H9 (cell line): Measurements from ENCODE around the gene EGFL8. TPM values are rescaled to one million over a fixed set of nuclear protein-coding genes. Genes with fewer than 3 reads are reported as not detected.

Source experiments
- DNase-seq: peaks from one replicate; pipeline ENCODE4 v3.0.0-alpha.2; 2017
- H2AFZ ChIP-seq: one replicate; pipeline ENCODE4 v1.6.1; 2013; ENCODE audit warnings: mild to moderate bottlenecking, low read length, control low read depth, moderate library complexity
- H2AK5ac ChIP-seq: 2 replicates; pipeline ENCODE4 v1.6.1; 2013; ENCODE audit warnings: low read length, control low read depth, mixed read lengths; ENCODE audit not compliant: insufficient read length
- H2BK120ac ChIP-seq: one replicate; pipeline ENCODE4 v1.6.1; 2013; ENCODE audit warnings: low read depth, mild to moderate bottlenecking, low read length, control low read depth, inconsistent platforms; ENCODE audit not compliant: poor library complexity, severe bottlenecking
- H2BK12ac ChIP-seq: 2 replicates; pipeline ENCODE4 v1.6.1; 2013; ENCODE audit warnings: low read length, control low read depth, mixed read lengths, low read depth; ENCODE audit not compliant: insufficient read length
- H2BK15ac ChIP-seq: 2 replicates; pipeline ENCODE4 v1.6.1; 2013; ENCODE audit warnings: low read depth, low read length, control low read depth
- H2BK20ac ChIP-seq: one replicate; pipeline ENCODE4 v1.6.1; 2013; ENCODE audit warnings: low read depth, mild to moderate bottlenecking, low read length, control low read depth, inconsistent platforms; ENCODE audit not compliant: poor library complexity, severe bottlenecking
- H2BK5ac ChIP-seq: 2 replicates; pipeline ENCODE4 v1.6.1; 2013; ENCODE audit warnings: low read length, control low read depth, mixed read lengths; ENCODE audit not compliant: insufficient read length
- H3K14ac ChIP-seq: 2 replicates; pipeline ENCODE4 v1.6.1; 2013; ENCODE audit warnings: low read length, control low read depth; ENCODE audit not compliant: insufficient read depth
- H3K18ac ChIP-seq: 2 replicates; pipeline ENCODE4 v1.6.1; 2013; ENCODE audit warnings: low read depth, mild to moderate bottlenecking, mixed read lengths, low read length, control low read depth; ENCODE audit not compliant: insufficient read length
- H3K23ac ChIP-seq: 2 replicates; pipeline ENCODE4 v1.6.1; 2013; ENCODE audit warnings: low read length, control low read depth, mixed read lengths, low read depth; ENCODE audit not compliant: insufficient read length
- H3K23me2 ChIP-seq: 2 replicates; pipeline ENCODE4 v1.6.1; 2013; ENCODE audit warnings: low read depth, mild to moderate bottlenecking, mixed read lengths, low read length, control low read depth; ENCODE audit not compliant: insufficient read length, poor library complexity, severe bottlenecking
- H3K27ac ChIP-seq: 2 replicates; pipeline ENCODE4 v1.5.1; 2013; ENCODE audit warnings: low read length, control low read depth, mixed read lengths, low read depth; ENCODE audit not compliant: insufficient read length
- H3K27me3 ChIP-seq: 2 replicates; pipeline ENCODE4 v1.6.1; 2013; ENCODE audit warnings: low read length, control low read depth, inconsistent platforms; ENCODE audit not compliant: insufficient read depth
- H3K4ac ChIP-seq: 2 replicates; pipeline ENCODE4 v1.6.1; 2013; ENCODE audit warnings: low read depth, mild to moderate bottlenecking, control low read depth, inconsistent platforms, low read length, moderate library complexity
- H3K4me1 ChIP-seq: 2 replicates; pipeline ENCODE4 v1.6.1; 2013; ENCODE audit warnings: low read length, control low read depth, inconsistent platforms; ENCODE audit not compliant: insufficient read depth
- H3K4me2 ChIP-seq: 2 replicates; pipeline ENCODE4 v1.6.1; 2013; ENCODE audit warnings: low read length, control low read depth, mixed read lengths; ENCODE audit not compliant: insufficient read length, insufficient read depth
- H3K56ac ChIP-seq: 2 replicates; pipeline ENCODE4 v1.6.1; 2013; ENCODE audit warnings: low read depth, mild to moderate bottlenecking, mixed read lengths, low read length, control low read depth; ENCODE audit not compliant: insufficient read length
- H3K79me1 ChIP-seq: 2 replicates; pipeline ENCODE4 v1.6.1; 2013; ENCODE audit warnings: low read depth, mild to moderate bottlenecking, moderate library complexity, low read length, control low read depth, inconsistent platforms; ENCODE audit not compliant: insufficient read depth, poor library complexity, severe bottlenecking
- H3K79me2 ChIP-seq: 2 replicates; pipeline ENCODE4 v1.6.1; 2013; ENCODE audit warnings: low read length, control low read depth, inconsistent platforms; ENCODE audit not compliant: insufficient read depth
- H3K9ac ChIP-seq: 2 replicates; pipeline ENCODE4 v1.6.1; 2013; ENCODE audit warnings: low read length, control low read depth, mixed read lengths; ENCODE audit not compliant: insufficient read length; ENCODE audit errors: extremely low read depth
- H3K9me3 ChIP-seq: one replicate; pipeline ENCODE4 v1.6.1; 2013; ENCODE audit warnings: low read depth, low read length, inconsistent platforms; ENCODE audit not compliant: control insufficient read depth
- H3T11ph ChIP-seq: one replicate; pipeline ENCODE4 v1.6.1; 2013; ENCODE audit warnings: mild to moderate bottlenecking, low read length, control low read depth, inconsistent platforms
- H4K20me1 ChIP-seq: one replicate; pipeline ENCODE4 v1.6.1; 2013; ENCODE audit not compliant: control insufficient read depth, insufficient read length, insufficient read depth
- H4K5ac ChIP-seq: 2 replicates; pipeline ENCODE4 v1.6.1; 2013; ENCODE audit warnings: low read depth, mild to moderate bottlenecking, mixed read lengths, low read length, control low read depth; ENCODE audit not compliant: insufficient read length
- H4K8ac ChIP-seq: replicated peaks from 2 replicates; pipeline ENCODE4 v1.6.1; 2013; ENCODE audit warnings: low read length, control low read depth, mixed read lengths, low read depth; ENCODE audit not compliant: insufficient read length
- H4K91ac ChIP-seq: 2 replicates; pipeline ENCODE4 v1.6.1; 2013; ENCODE audit warnings: low read depth, mild to moderate bottlenecking, moderate library complexity, mixed read lengths, low read length, control low read depth; ENCODE audit not compliant: insufficient read length
- H3K27ac Mint-ChIP-seq, 3 experiments: 2 replicates in 2 of 3; 3 replicates in 1 of 3; pipeline ENCODE4 v1.8.0; 2020 to 2021; ENCODE audit warnings: mixed read lengths in 3 of 3, mild to moderate bottlenecking in 1 of 3, moderate library complexity in 1 of 3
- H3K27me3 Mint-ChIP-seq: 2 replicates; pipeline ENCODE4 v1.8.0; 2021; ENCODE audit warnings: low read depth, mild to moderate bottlenecking, moderate library complexity, mixed read lengths
- H3K36me3 Mint-ChIP-seq, 3 experiments: 2 replicates in 2 of 3; 3 replicates in 1 of 3; pipeline ENCODE4 v1.8.0; 2020 to 2021; ENCODE audit warnings: low read depth in 3 of 3, mixed read lengths in 3 of 3; ENCODE audit not compliant: insufficient read depth in 1 of 3
- H3K4me1 Mint-ChIP-seq, 2 experiments: 2 replicates each; pipeline ENCODE4 v1.8.0; 2020; ENCODE audit warnings: mixed read lengths in 2 of 2
- H3K4me3 Mint-ChIP-seq, 2 experiments: 2 replicates in 1 of 2; 3 replicates in 1 of 2; pipeline ENCODE4 v1.8.0; 2020 to 2021; ENCODE audit warnings: mild to moderate bottlenecking in 2 of 2, mixed read lengths in 2 of 2, moderate library complexity in 1 of 2
- H3K9me3 Mint-ChIP-seq, 2 experiments: 2 replicates in 1 of 2; 3 replicates in 1 of 2; pipeline ENCODE4 v1.8.0; 2020; ENCODE audit warnings: mild to moderate bottlenecking in 2 of 2, mixed read lengths in 2 of 2, moderate library complexity in 1 of 2
- WGBS: extraction: QIAGEN DNeasy Blood & Tissue Kit; methylation state at CpG from one replicate; pipeline ENCODE4 v1.1.7; 2013; ENCODE audit warnings: missing lambda C conversion rate, low lambda C conversion rate, mixed read lengths; ENCODE audit not compliant: insufficient read length; ENCODE audit errors: extremely low coverage; 5-methylcytosine and 5-hydroxymethylcytosine counted together
- total RNA-seq: library from RNA; stranded (reverse); gene quantifications from 2 replicates; pipeline ENCODE4 v1.2.1, GENCODE V29; 2021
- TF ChIP-seq, protein P1 (sequence below): fragments of 200-600 bp; sonication (generic); conservative IDR thresholded peaks from 3 replicates; pipeline ENCODE4 v1.8.0; 2021; ENCODE audit warnings: antibody characterized with exemption, mild to moderate bottlenecking

EGFL8 gene
- total RNA-seq, 1 experiment from 2014 or later, result 27.2 TPM

DNA sequence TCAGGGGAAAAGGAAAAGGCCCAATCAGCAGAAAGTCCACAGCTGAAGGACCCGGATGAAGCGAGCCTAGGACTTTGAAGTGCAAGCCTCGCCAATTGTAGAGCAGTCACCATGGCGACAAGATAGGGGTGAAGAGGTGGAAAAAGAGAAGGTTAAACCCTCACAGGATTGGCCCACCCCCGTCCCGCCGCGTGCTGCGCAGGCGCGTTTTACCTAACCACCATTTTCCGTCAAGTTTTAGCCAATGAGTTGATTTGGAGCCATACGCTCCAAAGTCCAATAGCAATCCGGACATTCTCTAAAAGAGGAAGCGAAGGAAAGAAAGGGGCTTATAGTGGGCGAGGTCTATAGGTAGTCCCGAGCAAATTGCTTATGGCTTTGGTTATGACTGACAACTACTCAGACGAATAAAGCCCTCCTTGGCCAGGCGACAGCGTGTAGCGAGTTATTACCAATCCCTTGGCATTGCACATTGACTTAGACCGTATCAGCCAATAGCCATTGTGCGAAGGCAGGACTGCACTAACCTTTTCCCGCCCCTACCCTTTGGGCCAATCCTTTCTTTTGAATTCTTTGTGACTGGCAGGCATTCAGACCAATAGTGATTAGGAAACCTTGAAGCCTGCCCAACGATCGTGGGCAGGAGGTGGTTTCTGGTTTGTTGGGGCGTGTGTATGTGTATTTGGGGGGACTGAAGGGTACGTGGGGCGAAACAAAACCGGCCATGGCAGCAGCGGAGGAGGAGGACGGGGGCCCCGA is 13.6 kb downstream of the EGFL8 start, which contains the start of gene RNF5:
Gene RNF5 (plus strand): TSS at position 618 of the 759 bp plus-strand sequence. CDS start 107 bp downstream, at position 725.
- H3K27ac Mint-ChIP-seq, result peak within 1 kb of the TSS; percentile 98

More for the DNA sequence above, 13.6 kb downstream of the EGFL8 start, which contains the start of gene RNF5:
- H3K4me2 ChIP-seq, result peak within 1 kb of the TSS; percentile 83
- no peak within 1 kb of the TSS for H2BK12ac ChIP-seq
- peak within 1 kb of the TSS; percentile 83 to 86 for H3K4me3 Mint-ChIP-seq
- H3K14ac ChIP-seq, result peak within 1 kb of the TSS; percentile 86; the same call in 1 of the 2 replicates
- no peaks in the 10 kb centered on the region for H4K20me1 ChIP-seq
- H3K4me1 ChIP-seq, result peaks cover 7% of the 10 kb centered on the region
- WGBS, result no CpG with 5 or more reads among the region's 33 CpGs
- H3K9me3 Mint-ChIP-seq, result no peaks in the 10 kb centered on the region; a peak in 1 of 5 replicates
- peaks cover 22% of the 10 kb centered on the region for H3K23me2 ChIP-seq
- H3K4ac ChIP-seq, result peak within 1 kb of the TSS; percentile 43; the same call in 1 of the 2 replicates
- no peaks in the 10 kb centered on the region for H3K9me3 ChIP-seq
- H3K4me1 Mint-ChIP-seq, result peaks cover 42 to 43% of the 10 kb centered on the region in 2 experiments
- no peak within 1 kb of the TSS for H4K91ac ChIP-seq
- peak within 1 kb of the TSS; percentile 90 for H3K18ac ChIP-seq
- peak within 1 kb of the TSS; percentile 93 for H2BK120ac ChIP-seq
- H3K36me3 Mint-ChIP-seq, result peaks cover 22 to 43% (median 42%) of the 10 kb centered on the region in 3 experiments
- peaks cover 20% of the 10 kb centered on the region; the same call in 1 of the 2 replicates for H3K79me2 ChIP-seq
- no peak within 1 kb of the TSS for H3K56ac ChIP-seq
- H3K27me3 Mint-ChIP-seq, result no peaks in the 10 kb centered on the region; the same call in 1 of the 2 replicates
- H2AK5ac ChIP-seq, result no peak within 1 kb of the TSS
- H2BK15ac ChIP-seq, result no peak within 1 kb of the TSS
- H3K27me3 ChIP-seq, result no peaks in the 10 kb centered on the region
- no peak within 1 kb of the TSS for H3K23ac ChIP-seq
- H2BK5ac ChIP-seq, result no peak within 1 kb of the TSS
- DNase-seq, result peak; percentile 98
- peak within 1 kb of the TSS; percentile 68 for H3K27ac ChIP-seq
- no peaks in the 10 kb centered on the region for H3K79me1 ChIP-seq
- peak within 1 kb of the TSS; percentile 28 for H4K5ac ChIP-seq
- H4K8ac ChIP-seq, result no peak within 1 kb of the TSS
- no peak within 1 kb of the TSS for H3T11ph ChIP-seq
- H3K9ac ChIP-seq, result peak within 1 kb of the TSS; percentile 83
- TF ChIP-seq, protein P1, sequence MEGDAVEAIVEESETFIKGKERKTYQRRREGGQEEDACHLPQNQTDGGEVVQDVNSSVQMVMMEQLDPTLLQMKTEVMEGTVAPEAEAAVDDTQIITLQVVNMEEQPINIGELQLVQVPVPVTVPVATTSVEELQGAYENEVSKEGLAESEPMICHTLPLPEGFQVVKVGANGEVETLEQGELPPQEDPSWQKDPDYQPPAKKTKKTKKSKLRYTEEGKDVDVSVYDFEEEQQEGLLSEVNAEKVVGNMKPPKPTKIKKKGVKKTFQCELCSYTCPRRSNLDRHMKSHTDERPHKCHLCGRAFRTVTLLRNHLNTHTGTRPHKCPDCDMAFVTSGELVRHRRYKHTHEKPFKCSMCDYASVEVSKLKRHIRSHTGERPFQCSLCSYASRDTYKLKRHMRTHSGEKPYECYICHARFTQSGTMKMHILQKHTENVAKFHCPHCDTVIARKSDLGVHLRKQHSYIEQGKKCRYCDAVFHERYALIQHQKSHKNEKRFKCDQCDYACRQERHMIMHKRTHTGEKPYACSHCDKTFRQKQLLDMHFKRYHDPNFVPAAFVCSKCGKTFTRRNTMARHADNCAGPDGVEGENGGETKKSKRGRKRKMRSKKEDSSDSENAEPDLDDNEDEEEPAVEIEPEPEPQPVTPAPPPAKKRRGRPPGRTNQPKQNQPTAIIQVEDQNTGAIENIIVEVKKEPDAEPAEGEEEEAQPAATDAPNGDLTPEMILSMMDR, result no peak
- no peak within 1 kb of the TSS for H2AFZ ChIP-seq
- H2BK20ac ChIP-seq, result no peak within 1 kb of the TSS
